GM19351 (cell line): ENCODE data around the gene CALML6.

Experiments
- ATAC-seq: cut with Tn5 transposase; IDR thresholded peaks from one replicate; pipeline ENCODE4 v1.9.1; 2021; ENCODE audit warnings: mild to moderate bottlenecking, moderate library complexity; ENCODE audit not compliant: unreplicated experiment

Gene CALML6

DNA sequence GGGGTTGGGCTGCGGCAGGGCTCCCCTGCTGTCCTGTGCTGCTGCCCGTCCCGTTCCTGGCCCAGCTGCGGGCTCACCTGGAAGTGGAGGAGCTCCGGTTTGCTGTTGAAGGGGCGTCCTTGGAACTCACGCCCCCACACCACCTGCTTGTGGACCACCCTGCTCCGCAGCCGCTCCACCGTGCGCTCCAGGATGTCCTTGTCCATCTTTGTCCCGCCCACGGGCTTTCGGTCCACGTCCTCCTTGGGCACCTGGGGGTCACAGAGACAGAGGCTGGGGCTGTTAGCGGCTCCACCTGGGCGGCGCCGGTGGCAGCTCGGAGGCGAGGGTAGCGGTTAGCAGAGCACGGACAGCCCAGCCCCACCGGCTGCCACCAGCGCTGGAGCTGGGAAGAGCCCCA is 49.8 kb downstream of the CALML6 start:
- ATAC-seq = no peak

DNA sequence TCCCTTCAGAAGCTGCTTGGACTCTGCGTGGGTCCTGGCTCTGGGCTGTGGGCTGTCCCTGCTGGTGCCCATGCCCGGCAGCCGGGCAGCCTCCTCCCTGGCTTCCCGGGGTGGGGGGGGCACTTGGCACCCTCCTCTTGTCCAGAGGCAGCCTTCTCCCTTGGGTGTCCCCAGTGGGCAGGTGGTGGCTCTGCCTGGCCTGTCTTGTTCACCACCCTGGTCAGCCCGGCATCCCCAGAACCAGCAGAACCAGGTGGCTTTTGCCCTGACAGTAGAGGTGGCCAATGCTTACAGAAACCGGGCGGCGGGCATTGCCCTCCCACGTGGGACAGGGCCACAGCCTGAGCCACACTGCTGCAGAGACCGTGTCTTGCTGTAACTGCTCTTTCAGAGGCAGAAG is 50.5 kb downstream of the CALML6 start:
- ATAC-seq = no peak

DNA sequence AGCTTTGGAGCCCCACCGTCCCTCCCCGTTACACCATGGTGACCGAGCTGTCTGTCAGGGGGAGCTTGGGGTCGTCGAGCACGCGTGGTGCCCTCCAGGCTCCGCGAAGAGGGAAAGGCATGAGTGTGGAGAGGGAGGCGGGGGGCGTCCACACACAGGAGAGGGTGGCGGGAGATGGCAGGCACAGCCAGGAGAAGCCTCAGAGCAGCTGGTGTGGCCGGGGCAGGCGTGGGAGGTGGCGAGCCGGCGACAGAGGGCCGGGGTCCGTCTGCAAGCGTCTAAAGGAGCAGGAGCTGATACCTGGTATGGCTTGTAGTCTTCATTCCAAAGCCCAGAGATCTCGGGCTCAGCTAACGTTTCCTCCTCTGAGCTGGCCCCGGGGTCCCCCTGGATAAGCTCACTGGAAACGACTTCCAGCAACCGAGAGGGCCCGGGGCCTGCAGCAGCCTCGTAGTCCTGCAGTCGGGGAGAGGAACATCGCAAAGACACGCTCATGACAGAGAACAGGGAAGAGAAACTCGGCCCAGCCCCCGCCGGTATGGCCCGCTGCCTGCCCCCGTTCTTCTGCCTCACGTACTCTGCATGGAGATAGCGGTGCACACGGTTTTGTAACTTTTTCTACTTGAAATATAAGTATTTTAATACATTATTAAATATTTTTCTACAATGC is 51.1 kb downstream of the CALML6 start:
- ATAC-seq = no peak
